ENCODE results near the gene IKZF5.

DNA sequence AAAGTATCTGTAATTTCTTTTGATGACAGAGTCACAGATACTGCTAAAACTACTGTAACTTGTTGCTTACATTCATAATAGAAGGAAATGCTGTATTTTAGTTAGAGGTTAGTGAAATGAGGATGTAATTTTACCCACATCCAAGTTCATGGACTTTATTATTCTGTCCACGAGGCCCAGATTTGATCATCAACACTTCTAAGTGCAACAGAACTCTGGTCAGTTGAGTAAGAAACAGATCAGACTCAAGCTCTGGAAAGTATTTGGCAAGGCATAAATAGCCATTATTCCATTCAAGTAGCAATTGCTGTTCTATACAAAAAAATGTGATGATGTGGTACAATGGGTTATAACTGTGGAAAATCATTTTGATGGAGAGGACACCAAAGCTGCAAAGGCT lies 22.5 kb upstream of the IKZF5 start:
- TF ChIP-seq, protein P1, sequence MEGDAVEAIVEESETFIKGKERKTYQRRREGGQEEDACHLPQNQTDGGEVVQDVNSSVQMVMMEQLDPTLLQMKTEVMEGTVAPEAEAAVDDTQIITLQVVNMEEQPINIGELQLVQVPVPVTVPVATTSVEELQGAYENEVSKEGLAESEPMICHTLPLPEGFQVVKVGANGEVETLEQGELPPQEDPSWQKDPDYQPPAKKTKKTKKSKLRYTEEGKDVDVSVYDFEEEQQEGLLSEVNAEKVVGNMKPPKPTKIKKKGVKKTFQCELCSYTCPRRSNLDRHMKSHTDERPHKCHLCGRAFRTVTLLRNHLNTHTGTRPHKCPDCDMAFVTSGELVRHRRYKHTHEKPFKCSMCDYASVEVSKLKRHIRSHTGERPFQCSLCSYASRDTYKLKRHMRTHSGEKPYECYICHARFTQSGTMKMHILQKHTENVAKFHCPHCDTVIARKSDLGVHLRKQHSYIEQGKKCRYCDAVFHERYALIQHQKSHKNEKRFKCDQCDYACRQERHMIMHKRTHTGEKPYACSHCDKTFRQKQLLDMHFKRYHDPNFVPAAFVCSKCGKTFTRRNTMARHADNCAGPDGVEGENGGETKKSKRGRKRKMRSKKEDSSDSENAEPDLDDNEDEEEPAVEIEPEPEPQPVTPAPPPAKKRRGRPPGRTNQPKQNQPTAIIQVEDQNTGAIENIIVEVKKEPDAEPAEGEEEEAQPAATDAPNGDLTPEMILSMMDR (IDR thresholded peaks at IDR 0.05; ENCODE audit: low read depth, low read length, poor library complexity, severe bottlenecking): no peak
- no peak for TF ChIP-seq EZH2phosphoT487 (IDR thresholded peaks at IDR 0.05; ENCODE audit: borderline replicate concordance, low read length)

Measured in DOHH2 (cell line).